Bone marrow (tissue), 2 donors: ENCODE results near the gene MMP24.
"Not testable (repeated sequence)": the region's sequence is repeated elsewhere in the genome, so short reads cannot be mapped to it uniquely, and the experiment has no call there.

ENCODE experiments used
- DNase-seq, 2 donors: peaks; one replicate each; lab custom pipeline; 2025; lab: John Stamatoyannopoulos, UW

Gene MMP24

GRCh38 chr20:35223941-35224340, 2.5 kb upstream of the MMP24 start:
- no peak for DNase-seq

- no peak for DNase-seq
Measured at GRCh38 chr20:35224536-35224935, 2.0 kb upstream of the MMP24 start.

GRCh38 chr20:35225319-35226125, 968 bp upstream of the MMP24 start:
- no peak for DNase-seq

- no peak for DNase-seq
Measured at GRCh38 chr20:35226884-35227681, 593 bp downstream of the MMP24 start.

- no peak for DNase-seq
Measured at GRCh38 chr20:35232575-35232974, 6.1 kb downstream of the MMP24 start.

GRCh38 chr20:35235881-35236280, 9.4 kb downstream of the MMP24 start:
- no peak for DNase-seq

- DNase-seq, result no peak
Measured at GRCh38 chr20:35237486-35237885, 11.0 kb downstream of the MMP24 start.

- DNase-seq, result no peak
Measured at GRCh38 chr20:35238170-35238569, 11.7 kb downstream of the MMP24 start.

- no peak for DNase-seq
Measured at GRCh38 chr20:35238735-35239134, 12.2 kb downstream of the MMP24 start.

- no peak for DNase-seq
Measured at GRCh38 chr20:35240083-35240810, 13.8 kb downstream of the MMP24 start.

GRCh38 chr20:35240811-35241293, 14.4 kb downstream of the MMP24 start:
- no peak for DNase-seq

- DNase-seq, result no peak
Measured at GRCh38 chr20:35243317-35243716, 16.8 kb downstream of the MMP24 start.

- DNase-seq, result no peak
Measured at GRCh38 chr20:35243986-35244385, 17.5 kb downstream of the MMP24 start.

- DNase-seq, result no peak
Measured at GRCh38 chr20:35246723-35247122, 20.2 kb downstream of the MMP24 start.

- DNase-seq, result no peak
Measured at GRCh38 chr20:35248641-35249475, 22.4 kb downstream of the MMP24 start.

GRCh38 chr20:35251613-35251940, 25.1 kb downstream of the MMP24 start:
- DNase-seq, result no peak

- no peak for DNase-seq
Measured at GRCh38 chr20:35252037-35252461, 25.6 kb downstream of the MMP24 start.

- DNase-seq, result not testable (repeated sequence)
Measured at GRCh38 chr20:35252598-35252997, 26.1 kb downstream of the MMP24 start.

- DNase-seq, result no peak
Measured at GRCh38 chr20:35253010-35253409, 26.5 kb downstream of the MMP24 start.

- DNase-seq, result no peak
Measured at GRCh38 chr20:35254448-35254999, 28.0 kb downstream of the MMP24 start.

GRCh38 chr20:35257175-35257909, 30.9 kb downstream of the MMP24 start:
- DNase-seq, result no peak
